Measurements from ENCODE around the gene ZFHX3.
A peak's percentile ranks its signal among the peaks of the same experiment; 100 is the strongest.

ZFHX3 gene

GRCh38 chr16:72971370-72971769, 76.6 kb downstream of the ZFHX3 start:
- DNase-seq = no peak

- DNase-seq = no peak
These were observed 77.3 kb downstream of the ZFHX3 start for GRCh38 chr16:72970656-72971055.

- DNase-seq = no peak
These were observed 78.1 kb downstream of the ZFHX3 start for GRCh38 chr16:72969812-72970211.

- no peak for DNase-seq
These were observed 78.8 kb downstream of the ZFHX3 start for GRCh38 chr16:72969146-72969545.

GRCh38 chr16:72967941-72968340, 80.0 kb downstream of the ZFHX3 start:
- DNase-seq = no peak

- peak; percentile 51 for DNase-seq
These were observed 84.2 kb downstream of the ZFHX3 start for GRCh38 chr16:72963533-72964315.

GRCh38 chr16:72962347-72962746, 85.6 kb downstream of the ZFHX3 start:
- DNase-seq = no peak

GRCh38 chr16:72961863-72962262, 86.1 kb downstream of the ZFHX3 start:
- no peak for DNase-seq

- DNase-seq = no peak
These were observed 86.7 kb downstream of the ZFHX3 start for GRCh38 chr16:72961115-72961832.

GRCh38 chr16:72960101-72960500, 87.8 kb downstream of the ZFHX3 start:
- no peak for DNase-seq

GRCh38 chr16:72959301-72959996, 88.5 kb downstream of the ZFHX3 start:
- DNase-seq = no peak

GRCh38 chr16:72958522-72959076, 89.3 kb downstream of the ZFHX3 start:
- no peak for DNase-seq

- no peak for DNase-seq
These were observed 90.3 kb downstream of the ZFHX3 start for GRCh38 chr16:72957303-72958277.

- no peak for DNase-seq
These were observed 91.5 kb downstream of the ZFHX3 start for GRCh38 chr16:72956124-72957064.

GRCh38 chr16:72952811-72953271, 95.1 kb downstream of the ZFHX3 start:
- peak; percentile 85 for DNase-seq

- no peak for DNase-seq
These were observed 95.5 kb downstream of the ZFHX3 start for GRCh38 chr16:72952404-72952803.

- no peak for DNase-seq
These were observed 96.0 kb downstream of the ZFHX3 start for GRCh38 chr16:72951916-72952315.

- no peak for DNase-seq
These were observed 97.3 kb downstream of the ZFHX3 start for GRCh38 chr16:72950669-72951068.

- DNase-seq = no peak
These were observed 99.6 kb downstream of the ZFHX3 start for GRCh38 chr16:72948238-72948829.

Data from EL (cell line).